Naive thymus-derived CD4-positive, alpha-beta T cell (primary cell): ENCODE results near the gene PIGL. TPM values are rescaled to one million over a fixed set of nuclear protein-coding genes. Genes with fewer than 3 reads are reported as not detected.

Experiments
- ATAC-seq: fragments of 150-1000 bp; cut with Tn5 transposase; 2 replicates; pipeline ENCODE4 v1.10.0; 2021; ENCODE audit warnings: mild to moderate bottlenecking, moderate library complexity
- CTCF ChIA-PET: fragments of 350-600 bp; sonication (Branson Sonifier 250); formaldehyde crosslinking; loops from one replicate; lab custom pipeline; 2021; ENCODE audit warnings: antibody characterized with exemption; lab: Charles Lee
- POLR2A ChIA-PET: fragments of 350-600 bp; sonication (Branson Sonifier 250); formaldehyde crosslinking; loops from one replicate; lab custom pipeline; 2021; ENCODE audit warnings: antibody characterized with exemption, inconsistent platforms; lab: Charles Lee
- DNase-seq, 9 donors: peaks; one replicate each; pipeline versions ENCODE4 v3.0.0 to v3.0.0-alpha.2; 2020 to 2022; ENCODE audit warnings: mixed read lengths in 1 of 9
- H3K27ac ChIP-seq: one replicate; pipeline ENCODE4 v1.7.0; 2013; ENCODE audit warnings: mild to moderate bottlenecking, low read depth, low read length, moderate library complexity
- H3K27me3 ChIP-seq, 2 donors: one replicate each; pipeline ENCODE4 v1.7.0; 2013; ENCODE audit warnings: low read length in 2 of 2, mild to moderate bottlenecking in 2 of 2, moderate library complexity in 2 of 2; ENCODE audit not compliant: control insufficient read depth in 2 of 2, insufficient read depth in 2 of 2
- H3K36me3 ChIP-seq, 3 experiments: 1 replicate in 2 of 3; 2 replicates in 1 of 3; pipeline ENCODE4 v1.7.0; 2013; ENCODE audit warnings: low read length in 3 of 3, mild to moderate bottlenecking in 3 of 3, moderate library complexity in 1 of 3; ENCODE audit not compliant: insufficient read depth in 3 of 3, control insufficient read depth in 2 of 3
- H3K4me1 ChIP-seq, 2 donors: one replicate each; pipeline ENCODE4 v1.7.0; 2013; ENCODE audit warnings: low read length in 2 of 2, mild to moderate bottlenecking in 2 of 2, moderate library complexity in 1 of 2; ENCODE audit not compliant: control insufficient read depth in 2 of 2, insufficient read depth in 2 of 2
- H3K4me3 ChIP-seq: 2 replicates; pipeline ENCODE4 v1.7.0; 2013; ENCODE audit warnings: mild to moderate bottlenecking, low read length
- H3K9me3 ChIP-seq, 3 experiments: 1 replicate in 2 of 3; 2 replicates in 1 of 3; pipeline ENCODE4 v1.7.0; 2013; ENCODE audit warnings: low read length in 3 of 3; ENCODE audit not compliant: control insufficient read depth in 2 of 3
- H3K27ac Mint-ChIP-seq, 9 donors: one replicate each; pipeline ENCODE4 v1.8.0; 2020 to 2022; ENCODE audit warnings: mixed read lengths in 9 of 9, mild to moderate bottlenecking in 8 of 9, moderate library complexity in 5 of 9, inconsistent platforms in 2 of 9
- H3K27me3 Mint-ChIP-seq, 5 donors: one replicate each; pipeline ENCODE4 v1.8.0; 2021 to 2022; ENCODE audit warnings: mixed read lengths in 5 of 5, mild to moderate bottlenecking in 1 of 5
- H3K36me3 Mint-ChIP-seq, 5 donors: one replicate each; pipeline ENCODE4 v1.8.0; 2020 to 2022; ENCODE audit warnings: mixed read lengths in 5 of 5, mild to moderate bottlenecking in 3 of 5, inconsistent platforms in 1 of 5
- H3K4me1 Mint-ChIP-seq, 7 donors: one replicate each; pipeline ENCODE4 v1.8.0; 2020 to 2022; ENCODE audit warnings: mixed read lengths in 7 of 7, mild to moderate bottlenecking in 3 of 7, inconsistent platforms in 1 of 7
- H3K4me3 Mint-ChIP-seq, 10 donors: one replicate each; pipeline ENCODE4 v1.8.0; 2020 to 2022; ENCODE audit warnings: mild to moderate bottlenecking in 10 of 10, mixed read lengths in 10 of 10, moderate library complexity in 6 of 10, inconsistent platforms in 2 of 10
- H3K9me3 Mint-ChIP-seq, 11 donors: one replicate each; pipeline ENCODE4 v1.8.0; 2020 to 2022; ENCODE audit warnings: mixed read lengths in 11 of 11, mild to moderate bottlenecking in 4 of 11, inconsistent platforms in 1 of 11, moderate library complexity in 1 of 11
- intact Hi-C, 2 donors: fragments of 100-400 bp; cut with micrococcal nuclease; formaldehyde crosslinking; loops; one replicate each; pipeline ENCODE4 v1.15.1; 2023
- polyA plus RNA-seq, 2 donors: library from polyadenylated mRNA; unstranded; fragments of 300-500 nt; fragmentation: Illumina TruSeq; gene quantifications; one replicate each; pipeline ENCODE4 v1.2.3, GENCODE V29; 2021
- total RNA-seq, 6 experiments: library from RNA in 5 of 6; stranded (reverse) in 5 of 6; gene quantifications; 1 replicate in 5 of 6; 2 replicates in 1 of 6; pipeline ENCODE4 v1.2.3 and lab custom pipeline; 2021 to 2026

PIGL gene
- total and polyA plus RNA-seq, 7 experiments from 2014 or later: 12.3 to 82.5 (median 73.2) TPM

- Mint-ChIP-seq H3K4me3 (no peak overlapping the region), H3K27ac (peak overlapping the region in 2 of 9 donors; percentile 37 to 48), H3K27me3 (no peaks in the 10 kb centered on the region), H3K4me1 (peaks cover 7 to 20% (median 12%) of the 10 kb centered on the region in 7 donors), H3K36me3 (peaks cover 6 to 56% (median 28%) of the 10 kb centered on the region in 5 donors), H3K9me3 (peaks cover 0 to 1% (median 0%) of the 10 kb centered on the region in 11 donors)
- peaks cover 0 to 33% (median 3%) of the 10 kb centered on the region in 3 experiments for H3K36me3 ChIP-seq
- H3K27me3 ChIP-seq: no peaks in the 10 kb centered on the region
- DNase-seq: no peak
- H3K4me3 ChIP-seq: no peak overlapping the region
- no peaks in the 10 kb centered on the region for H3K9me3 ChIP-seq
- H3K27ac ChIP-seq: no peak overlapping the region
- CTCF ChIA-PET: no interaction called here
- intact Hi-C loops: no loop called here
- H3K4me1 ChIP-seq: peaks cover 0 to 5% of the 10 kb centered on the region in 2 donors
- POLR2A ChIA-PET: no interaction called here
- no peak for ATAC-seq
Observed at GRCh38 chr17:16313139-16314090, 96.4 kb downstream of the PIGL start.

GRCh38 chr17:16314189-16314588, 97.2 kb downstream of the PIGL start:
- ATAC-seq (no peak), DNase-seq (no peak)
- intact Hi-C loops: no loop called here
- POLR2A ChIA-PET: no interaction called here
- Histone ChIP-seq H3K4me1 (peaks cover 0 to 5% of the 10 kb centered on the region in 2 donors), H3K4me3 (no peak overlapping the region), H3K27ac (no peak overlapping the region), H3K27me3 (no peaks in the 10 kb centered on the region), H3K36me3 (peaks cover 0 to 34% (median 3%) of the 10 kb centered on the region in 3 experiments), H3K9me3 (no peaks in the 10 kb centered on the region)
- Mint-ChIP-seq H3K27me3 (no peaks in the 10 kb centered on the region), H3K4me3 (no peak overlapping the region), H3K27ac (no peak overlapping the region), H3K9me3 (peaks cover 0 to 1% (median 0%) of the 10 kb centered on the region in 11 donors), H3K36me3 (peaks cover 6 to 56% (median 28%) of the 10 kb centered on the region in 5 donors), H3K4me1 (peaks cover 7 to 20% (median 12%) of the 10 kb centered on the region in 7 donors)
- CTCF ChIA-PET: interaction anchor here (0.6 kb wide), 1 partner anchor 430 kb away, joined by 3 read pairs; no protein-coding TSS in a partner anchor

- CTCF ChIA-PET: no interaction called here
- POLR2A ChIA-PET: no interaction called here
Observed at GRCh38 chr17:16314859-16315258, 97.8 kb downstream of the PIGL start.

GRCh38 chr17:16319969-16320368, 103.0 kb downstream of the PIGL start:
- H3K9me3 ChIP-seq: no peaks in the 10 kb centered on the region
- CTCF ChIA-PET: no interaction called here
- DNase-seq: no peak
- no peak overlapping the region for H3K27ac ChIP-seq
- H3K27me3 ChIP-seq: no peaks in the 10 kb centered on the region
- intact Hi-C loops: no loop called here
- POLR2A ChIA-PET: no interaction called here
- no peaks in the 10 kb centered on the region for H3K4me1 ChIP-seq
- no peaks in the 10 kb centered on the region for H3K27me3 Mint-ChIP-seq
- H3K4me3 Mint-ChIP-seq: no peak overlapping the region
- H3K4me3 ChIP-seq: no peak overlapping the region
- no peak for ATAC-seq
- peaks cover 0 to 38% (median 3%) of the 10 kb centered on the region in 3 experiments for H3K36me3 ChIP-seq
- H3K36me3 Mint-ChIP-seq: peaks cover 0 to 39% (median 4%) of the 10 kb centered on the region in 5 donors
- H3K27ac Mint-ChIP-seq: no peak overlapping the region
- no peaks in the 10 kb centered on the region for H3K9me3 Mint-ChIP-seq
- H3K4me1 Mint-ChIP-seq: no peaks in the 10 kb centered on the region

More at GRCh38 chr17:16314859-16315258, 97.8 kb downstream of the PIGL start:
- Mint-ChIP-seq H3K9me3 (peaks cover 0 to 1% (median 0%) of the 10 kb centered on the region in 11 donors), H3K4me3 (no peak overlapping the region), H3K4me1 (peaks cover 7 to 20% (median 12%) of the 10 kb centered on the region in 7 donors), H3K27me3 (no peaks in the 10 kb centered on the region), H3K36me3 (peaks cover 6 to 56% (median 28%) of the 10 kb centered on the region in 5 donors), H3K27ac (peak overlapping the region in 3 of 9 donors; percentile 29 to 72 (median 40))
- intact Hi-C loops: no loop called here
- no peak overlapping the region for H3K27ac ChIP-seq
- peaks cover 0 to 5% of the 10 kb centered on the region in 2 donors for H3K4me1 ChIP-seq
- H3K4me3 ChIP-seq: no peak overlapping the region
- no peak for ATAC-seq
- no peaks in the 10 kb centered on the region for H3K27me3 ChIP-seq
- DNase-seq: no peak
- no peaks in the 10 kb centered on the region for H3K9me3 ChIP-seq
- H3K36me3 ChIP-seq: peaks cover 0 to 39% (median 3%) of the 10 kb centered on the region in 3 experiments

- Mint-ChIP-seq H3K36me3 (peaks cover 0 to 40% (median 15%) of the 10 kb centered on the region in 5 donors), H3K4me3 (no peak overlapping the region), H3K27me3 (no peaks in the 10 kb centered on the region), H3K4me1 (no peaks in the 10 kb centered on the region), H3K27ac (no peak overlapping the region), H3K9me3 (no peaks in the 10 kb centered on the region)
- intact Hi-C loops: no loop called here
- Histone ChIP-seq H3K9me3 (no peaks in the 10 kb centered on the region), H3K27me3 (no peaks in the 10 kb centered on the region), H3K4me3 (no peak overlapping the region), H3K4me1 (no peaks in the 10 kb centered on the region), H3K27ac (no peak overlapping the region), H3K36me3 (peaks cover 0 to 38% (median 0%) of the 10 kb centered on the region in 3 experiments)
- ATAC-seq (no peak), DNase-seq (no peak)
- ChIA-PET POLR2A (interaction anchor here (0.6 kb wide), 1 partner anchor 119 kb away, joined by 4 read pairs; no protein-coding TSS in a partner anchor), CTCF (no interaction called here)
Observed at GRCh38 chr17:16322636-16323035, 105.6 kb downstream of the PIGL start.

- Histone ChIP-seq H3K9me3 (no peaks in the 10 kb centered on the region), H3K4me3 (no peak overlapping the region), H3K36me3 (peaks cover 0 to 29% (median 0%) of the 10 kb centered on the region in 3 experiments), H3K27me3 (no peaks in the 10 kb centered on the region), H3K4me1 (no peaks in the 10 kb centered on the region), H3K27ac (no peak overlapping the region)
- no peak for ATAC-seq
- CTCF ChIA-PET: no interaction called here
- intact Hi-C loops: no loop called here
- POLR2A ChIA-PET: interaction anchor here (0.6 kb wide), 1 partner anchor 60 kb away, joined by 4 read pairs; no protein-coding TSS in a partner anchor
- Mint-ChIP-seq H3K27ac (no peak overlapping the region), H3K4me1 (no peaks in the 10 kb centered on the region), H3K9me3 (no peaks in the 10 kb centered on the region), H3K27me3 (no peaks in the 10 kb centered on the region), H3K4me3 (no peak overlapping the region), H3K36me3 (peaks cover 0 to 41% (median 13%) of the 10 kb centered on the region in 5 donors)
- no peak for DNase-seq
Observed at GRCh38 chr17:16325964-16326363, 109.0 kb downstream of the PIGL start.
